ENCODE measurements around the gene SFXN5.

DNA sequence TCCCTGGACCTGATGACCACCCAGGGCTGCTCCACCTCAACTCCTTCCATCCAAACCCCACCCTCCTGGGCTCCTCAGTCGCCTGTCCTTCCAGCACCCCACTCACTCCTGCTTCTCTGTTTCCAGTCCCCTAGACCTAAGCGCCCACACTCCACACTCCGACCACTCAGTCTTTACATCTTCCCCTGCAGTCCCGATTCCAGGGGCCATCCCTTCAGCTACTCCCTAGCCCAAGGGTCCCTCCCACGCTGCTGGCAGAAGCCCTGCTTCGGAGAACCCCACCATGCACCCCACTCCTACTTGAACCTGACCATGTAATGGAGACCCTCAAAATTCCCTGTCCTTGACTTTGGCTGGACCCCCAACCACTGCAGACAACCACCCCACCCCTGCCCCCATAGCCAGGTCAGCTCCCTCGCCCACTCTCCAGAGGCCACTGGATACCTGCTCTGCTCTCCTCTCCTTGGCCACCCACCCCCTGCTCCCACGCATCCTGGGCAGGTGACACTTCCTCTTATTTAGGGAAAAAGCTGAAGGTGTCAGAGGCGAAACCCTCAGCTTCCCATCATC is 126.0 kb downstream of the SFXN5 start:
- TF ChIP-seq, protein P1, sequence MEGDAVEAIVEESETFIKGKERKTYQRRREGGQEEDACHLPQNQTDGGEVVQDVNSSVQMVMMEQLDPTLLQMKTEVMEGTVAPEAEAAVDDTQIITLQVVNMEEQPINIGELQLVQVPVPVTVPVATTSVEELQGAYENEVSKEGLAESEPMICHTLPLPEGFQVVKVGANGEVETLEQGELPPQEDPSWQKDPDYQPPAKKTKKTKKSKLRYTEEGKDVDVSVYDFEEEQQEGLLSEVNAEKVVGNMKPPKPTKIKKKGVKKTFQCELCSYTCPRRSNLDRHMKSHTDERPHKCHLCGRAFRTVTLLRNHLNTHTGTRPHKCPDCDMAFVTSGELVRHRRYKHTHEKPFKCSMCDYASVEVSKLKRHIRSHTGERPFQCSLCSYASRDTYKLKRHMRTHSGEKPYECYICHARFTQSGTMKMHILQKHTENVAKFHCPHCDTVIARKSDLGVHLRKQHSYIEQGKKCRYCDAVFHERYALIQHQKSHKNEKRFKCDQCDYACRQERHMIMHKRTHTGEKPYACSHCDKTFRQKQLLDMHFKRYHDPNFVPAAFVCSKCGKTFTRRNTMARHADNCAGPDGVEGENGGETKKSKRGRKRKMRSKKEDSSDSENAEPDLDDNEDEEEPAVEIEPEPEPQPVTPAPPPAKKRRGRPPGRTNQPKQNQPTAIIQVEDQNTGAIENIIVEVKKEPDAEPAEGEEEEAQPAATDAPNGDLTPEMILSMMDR (IDR thresholded peaks at IDR 0.05; ENCODE audit: poor library complexity, severe bottlenecking) = no peak
- no peak for TF ChIP-seq POLR2AphosphoS5 (IDR thresholded peaks at IDR 0.05)
- TF ChIP-seq, protein P2, sequence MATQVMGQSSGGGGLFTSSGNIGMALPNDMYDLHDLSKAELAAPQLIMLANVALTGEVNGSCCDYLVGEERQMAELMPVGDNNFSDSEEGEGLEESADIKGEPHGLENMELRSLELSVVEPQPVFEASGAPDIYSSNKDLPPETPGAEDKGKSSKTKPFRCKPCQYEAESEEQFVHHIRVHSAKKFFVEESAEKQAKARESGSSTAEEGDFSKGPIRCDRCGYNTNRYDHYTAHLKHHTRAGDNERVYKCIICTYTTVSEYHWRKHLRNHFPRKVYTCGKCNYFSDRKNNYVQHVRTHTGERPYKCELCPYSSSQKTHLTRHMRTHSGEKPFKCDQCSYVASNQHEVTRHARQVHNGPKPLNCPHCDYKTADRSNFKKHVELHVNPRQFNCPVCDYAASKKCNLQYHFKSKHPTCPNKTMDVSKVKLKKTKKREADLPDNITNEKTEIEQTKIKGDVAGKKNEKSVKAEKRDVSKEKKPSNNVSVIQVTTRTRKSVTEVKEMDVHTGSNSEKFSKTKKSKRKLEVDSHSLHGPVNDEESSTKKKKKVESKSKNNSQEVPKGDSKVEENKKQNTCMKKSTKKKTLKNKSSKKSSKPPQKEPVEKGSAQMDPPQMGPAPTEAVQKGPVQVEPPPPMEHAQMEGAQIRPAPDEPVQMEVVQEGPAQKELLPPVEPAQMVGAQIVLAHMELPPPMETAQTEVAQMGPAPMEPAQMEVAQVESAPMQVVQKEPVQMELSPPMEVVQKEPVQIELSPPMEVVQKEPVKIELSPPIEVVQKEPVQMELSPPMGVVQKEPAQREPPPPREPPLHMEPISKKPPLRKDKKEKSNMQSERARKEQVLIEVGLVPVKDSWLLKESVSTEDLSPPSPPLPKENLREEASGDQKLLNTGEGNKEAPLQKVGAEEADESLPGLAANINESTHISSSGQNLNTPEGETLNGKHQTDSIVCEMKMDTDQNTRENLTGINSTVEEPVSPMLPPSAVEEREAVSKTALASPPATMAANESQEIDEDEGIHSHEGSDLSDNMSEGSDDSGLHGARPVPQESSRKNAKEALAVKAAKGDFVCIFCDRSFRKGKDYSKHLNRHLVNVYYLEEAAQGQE (IDR thresholded peaks at IDR 0.05; ENCODE audit: borderline replicate concordance) = no peak
- TF ChIP-seq MXI1 (conservative IDR thresholded peaks at IDR 0.05; ENCODE audit: poor library complexity, severe bottlenecking) = no peak
- no peak for TF ChIP-seq EZH2 (IDR thresholded peaks at IDR 0.05; ENCODE audit: borderline replicate concordance, insufficient read depth, low read length, poor library complexity, severe bottlenecking)
- no peak for TF ChIP-seq TAF1 (IDR thresholded peaks at IDR 0.05; ENCODE audit: low read depth)
- no peak for TF ChIP-seq EP300 (conservative IDR thresholded peaks at IDR 0.05; ENCODE audit: poor library complexity, severe bottlenecking)
- no peak for TF ChIP-seq RAD21 (conservative IDR thresholded peaks at IDR 0.05)

Measured in neural cell (in vitro differentiated cells).